Neural cell (in vitro differentiated cells): Measurements from ENCODE around the gene FAM76A.
"Not testable (repeated sequence)": the region's sequence is repeated elsewhere in the genome, so short reads cannot be mapped to it uniquely, and the experiment has no call there.

Experiments used
- EZH2 ChIP-seq: fragments of 200-600, 300-800 bp; shearing (Covaris generic), sonication (generic); IDR thresholded peaks from 2 replicates; pipeline ENCODE4 v1.6.1; 2014; ENCODE audit warnings: antibody characterized with exemption, low read length, borderline replicate concordance, mild to moderate bottlenecking; ENCODE audit not compliant: insufficient read depth, poor library complexity, severe bottlenecking
- POLR2AphosphoS5 ChIP-seq: IDR thresholded peaks from 2 replicates; pipeline ENCODE4 v1.6.1; 2012
- TF ChIP-seq, protein P1 (sequence below): fragments of 450-650 bp; IDR thresholded peaks from 2 replicates; pipeline ENCODE4 v1.5.1; 2014; ENCODE audit warnings: antibody characterized with exemption, mild to moderate bottlenecking, moderate library complexity; ENCODE audit not compliant: poor library complexity, severe bottlenecking

DNA sequence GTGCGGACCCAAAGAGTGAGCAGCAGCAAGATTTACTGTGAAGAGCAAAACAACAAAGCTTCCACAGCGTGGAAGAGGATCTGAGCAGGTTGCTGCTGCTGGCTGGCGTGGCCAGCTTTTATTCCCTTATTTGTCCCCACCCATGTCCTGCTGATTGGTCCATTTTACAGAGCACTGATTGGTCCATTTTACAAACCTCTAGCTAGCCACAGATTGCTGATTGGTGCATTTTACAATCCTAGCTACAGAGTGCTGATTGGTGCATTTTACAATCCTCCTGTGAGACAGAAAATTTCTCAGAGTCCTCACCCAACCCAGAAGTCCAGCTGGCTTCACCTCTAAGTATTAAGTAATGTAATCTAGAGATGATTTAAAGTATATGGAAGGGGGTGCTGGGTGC lies 64.5 kb downstream of the FAM76A start:
- not testable (repeated sequence) for TF ChIP-seq POLR2AphosphoS5, EZH2
- TF ChIP-seq, protein P1, sequence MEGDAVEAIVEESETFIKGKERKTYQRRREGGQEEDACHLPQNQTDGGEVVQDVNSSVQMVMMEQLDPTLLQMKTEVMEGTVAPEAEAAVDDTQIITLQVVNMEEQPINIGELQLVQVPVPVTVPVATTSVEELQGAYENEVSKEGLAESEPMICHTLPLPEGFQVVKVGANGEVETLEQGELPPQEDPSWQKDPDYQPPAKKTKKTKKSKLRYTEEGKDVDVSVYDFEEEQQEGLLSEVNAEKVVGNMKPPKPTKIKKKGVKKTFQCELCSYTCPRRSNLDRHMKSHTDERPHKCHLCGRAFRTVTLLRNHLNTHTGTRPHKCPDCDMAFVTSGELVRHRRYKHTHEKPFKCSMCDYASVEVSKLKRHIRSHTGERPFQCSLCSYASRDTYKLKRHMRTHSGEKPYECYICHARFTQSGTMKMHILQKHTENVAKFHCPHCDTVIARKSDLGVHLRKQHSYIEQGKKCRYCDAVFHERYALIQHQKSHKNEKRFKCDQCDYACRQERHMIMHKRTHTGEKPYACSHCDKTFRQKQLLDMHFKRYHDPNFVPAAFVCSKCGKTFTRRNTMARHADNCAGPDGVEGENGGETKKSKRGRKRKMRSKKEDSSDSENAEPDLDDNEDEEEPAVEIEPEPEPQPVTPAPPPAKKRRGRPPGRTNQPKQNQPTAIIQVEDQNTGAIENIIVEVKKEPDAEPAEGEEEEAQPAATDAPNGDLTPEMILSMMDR: not testable (repeated sequence)
